ENCODE measurements around the gene PIP.
"Not testable (repeated sequence)": the region's sequence is repeated elsewhere in the genome, so short reads cannot be mapped to it uniquely, and the experiment has no call there.

PIP gene

GRCh38 chr7:143177374-143178119, 45.7 kb downstream of the PIP start:
- DNase-seq (ENCODE audit: low read depth in 2 of 2), result no peak

GRCh38 chr7:143180771-143181170, 48.9 kb downstream of the PIP start:
- not testable (repeated sequence) for DNase-seq (ENCODE audit: low read depth in 2 of 2)

- DNase-seq (ENCODE audit: low read depth in 2 of 2), result no peak
These were observed 49.5 kb downstream of the PIP start for GRCh38 chr7:143181349-143181748.

GRCh38 chr7:143183024-143183423, 51.1 kb downstream of the PIP start, which contains the start of gene TAS2R39:
Gene TAS2R39, plus strand, starts transcription at chr7:143183419. Its CDS starts 0 bp downstream, at chr7:143183419.
- DNase-seq (ENCODE audit: low read depth in 2 of 2), result no peak

GRCh38 chr7:143185551-143185950, 53.7 kb downstream of the PIP start:
- no peak for DNase-seq (ENCODE audit: low read depth in 2 of 2)

- no peak for DNase-seq (ENCODE audit: low read depth in 2 of 2)
These were observed 57.1 kb downstream of the PIP start for GRCh38 chr7:143188994-143189393.

Measured in activated CD4-positive, alpha-beta T cell treated with anti-CD3 and anti-CD28 coated beads for 24 hours (primary cell).